Measurements from ENCODE around the gene FZD2. TPM values are rescaled to one million over a fixed set of nuclear protein-coding genes. Genes with fewer than 3 reads are reported as not detected.

Gene FZD2
- total and polyA plus RNA-seq, 2 of the 4 experiments (the other 2 are of a cell fraction): 21.3 to 130 TPM

DNA sequence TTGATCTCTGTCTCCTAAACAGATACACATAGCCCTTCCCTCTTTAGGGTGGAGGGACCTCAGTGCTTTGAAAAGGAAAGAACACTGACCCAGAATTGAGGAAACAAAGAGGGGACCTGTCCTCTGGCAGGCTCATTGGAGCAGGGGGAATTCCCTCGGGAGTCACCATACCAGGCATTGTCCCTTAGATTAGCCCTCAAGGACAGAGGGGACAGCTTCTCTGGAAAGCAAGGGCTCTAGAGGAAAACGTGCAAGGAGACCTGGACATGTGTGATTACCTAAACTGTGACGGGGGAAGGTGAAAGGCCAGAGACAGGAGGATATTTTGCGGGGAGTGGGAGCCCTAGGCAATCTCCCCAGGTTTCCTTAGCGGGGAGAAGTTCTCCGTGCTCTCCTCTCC is 7.6 kb upstream of the FZD2 start:
- no peak for ATAC-seq (ENCODE audit: low read depth)
- BruUV-seq (replicated peaks): no TSS peak
- Histone ChIP-seq H4K5ac (ENCODE audit: low read depth, low read length) (no peak overlapping the region), H3K36me3 (ENCODE audit: control insufficient read depth, insufficient read depth, low read length) (no peaks in the 10 kb centered on the region), H2BK120ac (ENCODE audit: low read depth, low read length) (peak overlapping the region; percentile 99), H4K8ac (ENCODE audit: low read depth in 2 of 2, low read length in 2 of 2) (peak overlapping the region; percentile 39 to 49; a peak in 2 of 4 replicates), H4K91ac (ENCODE audit: insufficient read depth, low read depth, low read length) (peak overlapping the region; percentile 60), H2BK5ac (ENCODE audit: low read depth, low read length, poor library complexity, severe bottlenecking) (no peak overlapping the region), H3K9me1 (ENCODE audit: insufficient read depth, low read length) (peaks cover 47% of the 10 kb centered on the region), H3K4me2 (ENCODE audit: low read depth, low read length) (no peak overlapping the region), H2BK20ac (ENCODE audit: low read depth, low read length) (peak overlapping the region; percentile 90), H3K4me1 (ENCODE audit: control insufficient read depth, insufficient read depth, low read length) (peaks cover 35% of the 10 kb centered on the region), H2BK15ac (ENCODE audit: low read depth, low read length) (peak overlapping the region; percentile 100), H3K9me3 (ENCODE audit: control insufficient read depth, insufficient read depth, low read length) (no peaks in the 10 kb centered on the region), H3K18ac (ENCODE audit: low read depth, low read length) (no peak overlapping the region), H3K9ac (ENCODE audit: low read depth, low read length) (no peak overlapping the region), H3K23ac (ENCODE audit: low read depth, low read length) (peak overlapping the region; percentile 72), H3K4ac (ENCODE audit: low read depth, low read length) (peak overlapping the region; percentile 68), H3K79me1 (ENCODE audit: low read depth in 1 of 2, low read length in 2 of 2) (peaks cover 0 to 38% of the 10 kb centered on the region in 2 experiments; a peak in 2 of 4 replicates), H3K27me3 (ENCODE audit: control insufficient read depth, insufficient read depth, low read length) (no peaks in the 10 kb centered on the region), H2AK5ac (ENCODE audit: low read depth, low read length) (peak overlapping the region; percentile 85), H3K27ac (ENCODE audit: insufficient read depth, low read length) (no peak overlapping the region), H3K14ac (replicated peaks; ENCODE audit: low read depth, low read length) (peak overlapping the region; percentile 42; the same call in 1 of the 2 replicates), H3K4me3 (ENCODE audit: insufficient read depth, low read depth, low read length) (no peak overlapping the region), H2AK9ac (replicated peaks; ENCODE audit: low read depth, low read length, poor library complexity) (peak overlapping the region; percentile 63), H2AFZ (replicated peaks; ENCODE audit: low read length, poor library complexity) (peak overlapping the region; percentile 68), H4K20me1 (ENCODE audit: insufficient read depth, low read length) (no peaks in the 10 kb centered on the region), H3K56ac (ENCODE audit: extremely low read depth, insufficient read depth, low read length) (no peak overlapping the region; the same call in 1 of the 2 replicates)
- TF ChIP-seq FOS (IDR thresholded peaks at IDR 0.05; ENCODE audit: low read depth, low read length) (no peak), SMC3 (IDR thresholded peaks at IDR 0.05; ENCODE audit: low read depth, low read length) (no peak), MAZ (IDR thresholded peaks at IDR 0.05; ENCODE audit: borderline replicate concordance, low read depth, low read length) (no peak), RCOR1 (IDR thresholded peaks at IDR 0.05; ENCODE audit: insufficient replicate concordance, low read length) (no peak), RFX5 (IDR thresholded peaks at IDR 0.05; ENCODE audit: low read depth, low read length) (no peak), POLR2A (IDR thresholded peaks at IDR 0.05; ENCODE audit: low read depth, low read length) (no peak), NFE2L2 (IDR thresholded peaks at IDR 0.05; ENCODE audit: low read depth, low read length) (no peak), CEBPB (IDR thresholded peaks at IDR 0.05; ENCODE audit: low read depth, low read length) (no peak)
- TF ChIP-seq, protein P1, sequence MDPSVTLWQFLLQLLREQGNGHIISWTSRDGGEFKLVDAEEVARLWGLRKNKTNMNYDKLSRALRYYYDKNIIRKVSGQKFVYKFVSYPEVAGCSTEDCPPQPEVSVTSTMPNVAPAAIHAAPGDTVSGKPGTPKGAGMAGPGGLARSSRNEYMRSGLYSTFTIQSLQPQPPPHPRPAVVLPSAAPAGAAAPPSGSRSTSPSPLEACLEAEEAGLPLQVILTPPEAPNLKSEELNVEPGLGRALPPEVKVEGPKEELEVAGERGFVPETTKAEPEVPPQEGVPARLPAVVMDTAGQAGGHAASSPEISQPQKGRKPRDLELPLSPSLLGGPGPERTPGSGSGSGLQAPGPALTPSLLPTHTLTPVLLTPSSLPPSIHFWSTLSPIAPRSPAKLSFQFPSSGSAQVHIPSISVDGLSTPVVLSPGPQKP (IDR thresholded peaks at IDR 0.05; ENCODE audit: borderline replicate concordance, low read depth, low read length): no peak
- TF ChIP-seq, protein P2, sequence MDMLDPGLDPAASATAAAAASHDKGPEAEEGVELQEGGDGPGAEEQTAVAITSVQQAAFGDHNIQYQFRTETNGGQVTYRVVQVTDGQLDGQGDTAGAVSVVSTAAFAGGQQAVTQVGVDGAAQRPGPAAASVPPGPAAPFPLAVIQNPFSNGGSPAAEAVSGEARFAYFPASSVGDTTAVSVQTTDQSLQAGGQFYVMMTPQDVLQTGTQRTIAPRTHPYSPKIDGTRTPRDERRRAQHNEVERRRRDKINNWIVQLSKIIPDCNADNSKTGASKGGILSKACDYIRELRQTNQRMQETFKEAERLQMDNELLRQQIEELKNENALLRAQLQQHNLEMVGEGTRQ (IDR thresholded peaks at IDR 0.05; ENCODE audit: low read depth, low read length): no peak
- no peak for DNase-seq
- dilution Hi-C loops (cut with HindIII; ENCODE audit: low sequenced_read_pairs, unreplicated experiment): no loop called here
- WGBS, 2 experiments (ENCODE audit: extremely low coverage in 2 of 2, insufficient read length in 1 of 2): 60% methylated on average over 1 of the region's 6 CpGs; no CpG with 5 or more reads in 1 of the 2 experiments
- ChIA-PET CTCF (no interaction called here), POLR2A (ENCODE audit: unreplicated experiment) (interaction anchor here (1.0 kb wide), 1 partner anchor 13 kb away, joined by 3 read pairs; no protein-coding TSS in a partner anchor)
- intact Hi-C loops (cut with micrococcal nuclease): no loop called here
- in situ Hi-C loops (cut with MboI; ENCODE audit: low sequenced_read_pairs): no loop called here
